ENCODE results near the gene ELFN2.

ELFN2 gene

GRCh38 chr22:37352481-37352880 is 74.8 kb downstream of the ELFN2 start:
- peaks cover 4% of the 10 kb centered on the region for H3K27me3 ChIP-seq (ENCODE audit: insufficient read depth, low read length, poor library complexity)
- no peaks in the 10 kb centered on the region for H3K4me1 ChIP-seq (ENCODE audit: insufficient read depth, low read length)
- no peak overlapping the region for H3K27ac ChIP-seq (ENCODE audit: low read length)
- ATAC-seq (ENCODE audit: insufficient read depth, low read depth) (no peak), DNase-seq (no peak)
- no peaks in the 10 kb centered on the region for H3K9me3 ChIP-seq (ENCODE audit: insufficient read depth, low read length, severe bottlenecking)
- no peak overlapping the region for H3K4me2 ChIP-seq (ENCODE audit: insufficient read depth, low read length)
- no peak overlapping the region for H3K4me3 ChIP-seq (ENCODE audit: low read depth in 1 of 2, low read length in 2 of 2)
- no peaks in the 10 kb centered on the region for H3K79me2 ChIP-seq (ENCODE audit: insufficient read depth, low read length)
- no peaks in the 10 kb centered on the region for H3K36me3 ChIP-seq (ENCODE audit: insufficient read depth, low read length)
- TF ChIP-seq CTCF (IDR thresholded peaks at IDR 0.05; ENCODE audit: borderline replicate concordance, extremely low read depth, low read length, poor library complexity, severe bottlenecking), result no peak
- TF ChIP-seq EZH2 (IDR thresholded peaks at IDR 0.05; ENCODE audit: borderline replicate concordance, low read depth, low read length, severe bottlenecking), result no peak
- H4K20me1 ChIP-seq (ENCODE audit: insufficient read depth, low read length), result no peaks in the 10 kb centered on the region
- H2AFZ ChIP-seq (ENCODE audit: low read depth, low read length), result no peak overlapping the region
- H3K9ac ChIP-seq (ENCODE audit: low read depth, low read length), result no peak overlapping the region

- Histone ChIP-seq H4K20me1 (ENCODE audit: insufficient read depth, low read length) (no peaks in the 10 kb centered on the region), H3K4me3 (ENCODE audit: low read depth in 1 of 2, low read length in 2 of 2) (no peak overlapping the region), H3K79me2 (ENCODE audit: insufficient read depth, low read length) (no peaks in the 10 kb centered on the region), H3K9ac (ENCODE audit: low read depth, low read length) (no peak overlapping the region), H3K27ac (ENCODE audit: low read length) (no peak overlapping the region), H2AFZ (ENCODE audit: low read depth, low read length) (no peak overlapping the region), H3K36me3 (ENCODE audit: insufficient read depth, low read length) (no peaks in the 10 kb centered on the region), H3K4me1 (ENCODE audit: insufficient read depth, low read length) (no peaks in the 10 kb centered on the region), H3K27me3 (ENCODE audit: insufficient read depth, low read length, poor library complexity) (peaks cover 4% of the 10 kb centered on the region), H3K4me2 (ENCODE audit: insufficient read depth, low read length) (no peak overlapping the region), H3K9me3 (ENCODE audit: insufficient read depth, low read length, severe bottlenecking) (no peaks in the 10 kb centered on the region)
- TF ChIP-seq EZH2 (IDR thresholded peaks at IDR 0.05; ENCODE audit: borderline replicate concordance, low read depth, low read length, severe bottlenecking) (no peak), CTCF (IDR thresholded peaks at IDR 0.05; ENCODE audit: borderline replicate concordance, extremely low read depth, low read length, poor library complexity, severe bottlenecking) (no peak)
- DNase-seq, result no peak
- no peak for ATAC-seq (ENCODE audit: insufficient read depth, low read depth)
These were observed 76.0 kb downstream of the ELFN2 start for GRCh38 chr22:37351232-37351631.

- Histone ChIP-seq H3K4me2 (ENCODE audit: insufficient read depth, low read length) (no peak overlapping the region), H3K9ac (ENCODE audit: low read depth, low read length) (no peak overlapping the region), H4K20me1 (ENCODE audit: insufficient read depth, low read length) (no peaks in the 10 kb centered on the region), H3K36me3 (ENCODE audit: insufficient read depth, low read length) (no peaks in the 10 kb centered on the region), H3K9me3 (ENCODE audit: insufficient read depth, low read length, severe bottlenecking) (no peaks in the 10 kb centered on the region), H3K27me3 (ENCODE audit: insufficient read depth, low read length, poor library complexity) (peaks cover 4% of the 10 kb centered on the region), H3K79me2 (ENCODE audit: insufficient read depth, low read length) (no peaks in the 10 kb centered on the region), H3K4me1 (ENCODE audit: insufficient read depth, low read length) (no peaks in the 10 kb centered on the region), H2AFZ (ENCODE audit: low read depth, low read length) (no peak overlapping the region), H3K4me3 (ENCODE audit: low read depth in 1 of 2, low read length in 2 of 2) (no peak overlapping the region), H3K27ac (ENCODE audit: low read length) (no peak overlapping the region)
- DNase-seq (no peak), ATAC-seq (ENCODE audit: insufficient read depth, low read depth) (no peak)
- no peak for TF ChIP-seq EZH2 (IDR thresholded peaks at IDR 0.05; ENCODE audit: borderline replicate concordance, low read depth, low read length, severe bottlenecking)
- no peak for TF ChIP-seq CTCF (IDR thresholded peaks at IDR 0.05; ENCODE audit: borderline replicate concordance, extremely low read depth, low read length, poor library complexity, severe bottlenecking)
These were observed 78.0 kb downstream of the ELFN2 start for GRCh38 chr22:37349043-37349814.
